Measurements from ENCODE around the gene GUK1.
A peak's percentile ranks its signal among the peaks of the same experiment; 100 is the strongest.

Gene GUK1

DNA sequence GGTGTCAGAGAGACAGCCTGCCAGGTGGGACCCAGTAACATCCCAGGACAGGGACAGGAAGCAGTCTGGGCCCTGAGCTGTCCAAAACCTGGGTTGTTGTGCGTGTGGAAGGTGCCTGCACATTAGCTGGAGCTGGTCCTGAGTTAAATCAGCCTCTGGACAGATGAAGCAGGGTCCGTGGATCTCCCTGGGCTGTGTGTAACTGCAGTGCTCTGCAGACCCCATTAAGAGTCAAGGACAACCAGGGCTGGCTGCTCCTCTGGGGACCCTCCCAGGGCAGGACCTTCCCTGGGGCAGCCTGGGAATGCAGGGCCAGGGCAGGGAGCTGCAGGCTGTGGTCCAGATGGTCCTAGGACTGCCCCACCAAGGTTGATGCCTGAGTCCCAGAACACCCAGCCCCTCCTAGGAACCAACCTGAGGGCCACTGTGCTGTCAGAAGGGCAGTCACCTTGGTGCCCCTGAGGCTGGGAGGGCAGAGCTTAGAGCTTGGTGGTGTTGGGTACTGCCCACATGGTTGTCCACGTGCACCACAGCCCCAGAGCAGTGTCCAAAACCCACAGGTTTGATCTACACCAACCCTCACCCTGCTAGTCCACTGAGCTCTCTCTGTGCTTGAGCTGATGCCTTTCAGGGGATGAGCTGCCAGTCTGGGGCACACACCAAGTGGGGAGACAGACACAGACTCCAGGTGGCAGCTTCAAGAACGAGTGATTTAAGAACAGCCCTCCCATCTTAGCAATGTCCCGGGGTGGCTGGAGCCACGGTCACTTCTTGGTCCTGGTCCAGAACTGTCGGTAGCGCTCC lies 33.9 kb upstream of the GUK1 start:
- DNase-seq (ENCODE audit: low read depth): no peak

DNA sequence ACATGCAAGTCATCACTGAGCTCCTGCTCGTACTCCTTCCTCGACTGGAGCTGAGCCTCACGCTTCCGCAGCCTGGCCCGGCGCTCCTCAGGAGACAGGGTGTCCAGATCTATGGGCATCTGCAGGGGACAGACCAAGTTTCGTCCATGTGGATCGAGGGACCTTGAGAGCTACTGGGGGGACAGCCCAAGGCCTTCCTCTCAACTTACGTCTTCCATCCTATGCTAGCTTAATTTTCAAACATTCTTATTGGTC lies 33.4 kb upstream of the GUK1 start:
- TF ChIP-seq, protein P1, sequence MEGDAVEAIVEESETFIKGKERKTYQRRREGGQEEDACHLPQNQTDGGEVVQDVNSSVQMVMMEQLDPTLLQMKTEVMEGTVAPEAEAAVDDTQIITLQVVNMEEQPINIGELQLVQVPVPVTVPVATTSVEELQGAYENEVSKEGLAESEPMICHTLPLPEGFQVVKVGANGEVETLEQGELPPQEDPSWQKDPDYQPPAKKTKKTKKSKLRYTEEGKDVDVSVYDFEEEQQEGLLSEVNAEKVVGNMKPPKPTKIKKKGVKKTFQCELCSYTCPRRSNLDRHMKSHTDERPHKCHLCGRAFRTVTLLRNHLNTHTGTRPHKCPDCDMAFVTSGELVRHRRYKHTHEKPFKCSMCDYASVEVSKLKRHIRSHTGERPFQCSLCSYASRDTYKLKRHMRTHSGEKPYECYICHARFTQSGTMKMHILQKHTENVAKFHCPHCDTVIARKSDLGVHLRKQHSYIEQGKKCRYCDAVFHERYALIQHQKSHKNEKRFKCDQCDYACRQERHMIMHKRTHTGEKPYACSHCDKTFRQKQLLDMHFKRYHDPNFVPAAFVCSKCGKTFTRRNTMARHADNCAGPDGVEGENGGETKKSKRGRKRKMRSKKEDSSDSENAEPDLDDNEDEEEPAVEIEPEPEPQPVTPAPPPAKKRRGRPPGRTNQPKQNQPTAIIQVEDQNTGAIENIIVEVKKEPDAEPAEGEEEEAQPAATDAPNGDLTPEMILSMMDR (conservative IDR thresholded peaks at IDR 0.05; ENCODE audit: low read depth, low read length): no peak
- H3K4me3 ChIP-seq (ENCODE audit: low read length): no peak overlapping the region
- no peak for DNase-seq (ENCODE audit: low read depth)

More for the DNA sequence above, 33.9 kb upstream of the GUK1 start:
- TF ChIP-seq, protein P1 (conservative IDR thresholded peaks at IDR 0.05; ENCODE audit: low read depth, low read length): no peak
- H3K4me3 ChIP-seq (ENCODE audit: low read length): no peak overlapping the region

DNA sequence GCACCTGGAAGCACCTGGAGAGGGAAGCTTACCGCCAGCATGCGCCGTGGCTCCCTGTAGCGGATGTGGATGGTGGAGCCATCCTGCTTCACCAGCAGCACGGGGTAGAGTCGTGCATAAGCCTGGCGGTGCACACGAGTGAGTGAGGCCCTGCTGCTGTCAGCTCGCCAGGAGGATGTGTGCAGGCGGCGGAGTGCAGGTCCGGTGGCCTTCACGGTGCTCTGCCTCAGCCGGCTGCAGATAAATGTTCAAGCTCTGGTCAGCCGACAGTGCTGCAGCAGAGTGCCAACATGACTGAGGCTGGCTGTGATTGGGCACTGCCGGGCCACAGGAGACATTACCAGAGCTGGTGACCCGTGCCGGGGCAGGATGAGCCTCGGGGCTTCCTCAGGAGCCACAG lies 32.4 kb upstream of the GUK1 start:
- TF ChIP-seq, protein P1 (conservative IDR thresholded peaks at IDR 0.05; ENCODE audit: low read depth, low read length): no peak
- H3K4me3 ChIP-seq (ENCODE audit: low read length): no peak overlapping the region
- no peak for DNase-seq (ENCODE audit: low read depth)

GRCh38 chr1:228108055-228108690 lies 31.9 kb upstream of the GUK1 start:
- TF ChIP-seq, protein P1 (conservative IDR thresholded peaks at IDR 0.05; ENCODE audit: low read depth, low read length): no peak
- H3K4me3 ChIP-seq (ENCODE audit: low read length): peak overlapping the region; percentile 96
- no peak for DNase-seq (ENCODE audit: low read depth)

DNA sequence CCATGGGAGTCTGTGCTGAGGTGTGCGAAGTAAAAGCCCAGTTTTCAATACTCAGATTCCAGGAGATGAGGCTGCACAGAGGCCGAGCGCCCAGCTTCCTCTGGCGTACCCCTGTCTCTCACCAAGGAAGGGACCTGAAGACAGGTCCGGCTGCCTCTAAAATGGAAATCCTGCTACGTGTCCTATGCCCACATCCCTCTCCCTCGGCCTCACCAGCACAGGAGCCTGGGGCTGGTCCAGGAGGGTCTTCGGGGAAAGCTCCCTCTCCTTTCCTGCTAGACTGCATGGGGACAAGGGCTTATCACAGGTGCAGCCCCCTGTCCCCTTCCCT lies 31.4 kb upstream of the GUK1 start:
- DNase-seq (ENCODE audit: low read depth): no peak
- peak overlapping the region; percentile 96 for H3K4me3 ChIP-seq (ENCODE audit: low read length)

GRCh38 chr1:228109073-228109961 lies 30.8 kb upstream of the GUK1 start, which contains the start of gene MRPL55:
MRPL55 (minus strand) TSS chr1:228109299; CDS start chr1:228108260, 1,039 bp downstream.
- TF ChIP-seq, protein P1 (conservative IDR thresholded peaks at IDR 0.05; ENCODE audit: low read depth, low read length): no peak
- peak; percentile 82 for DNase-seq (ENCODE audit: low read depth)
- H3K4me3 ChIP-seq (ENCODE audit: low read length): peak within 1 kb of the TSS; percentile 96

More for the DNA sequence above, 31.4 kb upstream of the GUK1 start:
- TF ChIP-seq, protein P1 (conservative IDR thresholded peaks at IDR 0.05; ENCODE audit: low read depth, low read length): no peak

Measured in retinal pigment epithelial cell (primary cell).